H1 (cell line): ENCODE results near the gene CDHR5. TPM values are rescaled to one million over a fixed set of nuclear protein-coding genes. Genes with fewer than 3 reads are reported as not detected.

Source experiments
- ATF3 ChIP-seq: IDR thresholded peaks from 2 replicates; pipeline ENCODE4 v1.6.1; 2011; ENCODE audit warnings: low read depth, mild to moderate bottlenecking, low read length; ENCODE audit not compliant: insufficient read depth
- CHD1 ChIP-seq: IDR thresholded peaks from 2 replicates; pipeline ENCODE4 v1.6.1; 2012; ENCODE audit warnings: low read depth, low read length, improper control_type of control experiment
- CHD2 ChIP-seq: IDR thresholded peaks from 2 replicates; pipeline ENCODE4 v1.6.1; 2012; ENCODE audit warnings: low read length, improper control_type of control experiment
- CHD7 ChIP-seq: fragments of 300-600 bp; sonication (generic); IDR thresholded peaks from 2 replicates; pipeline ENCODE4 v1.7.1; 2012; ENCODE audit warnings: low read length, moderate library complexity, mild to moderate bottlenecking, inconsistent platforms; ENCODE audit not compliant: insufficient replicate concordance
- FOSL1 ChIP-seq: IDR thresholded peaks from 2 replicates; pipeline ENCODE4 v1.6.1; 2011; ENCODE audit warnings: mild to moderate bottlenecking, low read depth, low read length, moderate library complexity; ENCODE audit not compliant: insufficient read depth
- RAD21 ChIP-seq, 2 experiments: IDR thresholded peaks in 1 of 2; conservative IDR thresholded peaks in 1 of 2; 2 replicates each; pipeline ENCODE4 v1.6.1; 2011; ENCODE audit warnings: low read depth in 2 of 2, low read length in 2 of 2, improper control_type of control experiment in 1 of 2, inconsistent platforms in 1 of 2, mild to moderate bottlenecking in 1 of 2, moderate library complexity in 1 of 2
- TAF7 ChIP-seq: optimal IDR thresholded peaks from 2 replicates; pipeline ENCODE3; 2011; ENCODE audit warnings: low read depth, mild to moderate bottlenecking, inconsistent platforms, low read length, moderate library complexity, borderline replicate concordance
- polyA plus RNA-seq, 7 experiments: library from polyadenylated mRNA; depleted of rRNA in 3 of 7; stranded (reverse) in 5 of 7; unstranded in 2 of 7; fragments of >200 nt in 5 of 7; fragments of 200-250 nt in 2 of 7; gene quantifications; 1 replicate in 5 of 7; 2 replicates in 1 of 7; 4 replicates in 1 of 7; pipeline versions ENCODE4 v1.2.1 to v1.2.3, GENCODE V29; 2011 to 2013; ENCODE audit warnings: missing spikeins in 2 of 7, mixed read lengths in 2 of 7
- total RNA-seq: library from RNA; stranded (reverse); fragmentation: NEBNext Ultra II Directional; extraction: Animal tissue kit (Norgen Biotek cat#: 25700); gene quantifications from 2 replicates; pipeline ENCODE4 v1.2.1, GENCODE V29; 2021

Gene CDHR5
- total and polyA plus RNA-seq, 2 of the 8 experiments (the other 6 are each of a cell fraction or from before 2014, with no cell fraction given), result not detected

- no peak for TF ChIP-seq CHD7
- TF ChIP-seq ATF3, result no peak
- TF ChIP-seq CHD1, result no peak
- no peak for TF ChIP-seq CHD2
- TF ChIP-seq TAF7, result no peak
- no peak for TF ChIP-seq FOSL1
- TF ChIP-seq RAD21 (IDR thresholded peaks at IDR 0.05 in 1 of 2, conservative IDR thresholded peaks at IDR 0.05 in 1 of 2; ENCODE audit: low read depth in 2 of 2, low read length in 2 of 2), result no peak
Observed at GRCh38 chr11:567011-567628, 57.6 kb downstream of the CDHR5 start (continued).
